Measurements from ENCODE around the gene SOX8.
A peak's percentile ranks its signal among the peaks of the same experiment; 100 is the strongest.

Gene SOX8

GRCh38 chr16:970386-970765 lies 11.2 kb upstream of the SOX8 start:
- Histone ChIP-seq H3K9me2 (replicated peaks; ENCODE audit: insufficient read depth, low read length) (no peaks in the 10 kb centered on the region), H3K27ac (ENCODE audit: low read length) (no peak overlapping the region), H3K4me3 (ENCODE audit: low read length) (peak overlapping the region; percentile 57), H3K27me3 (replicated peaks; ENCODE audit: insufficient read depth, low read length) (peaks cover 69% of the 10 kb centered on the region), H2AFZ (ENCODE audit: low read length) (peak overlapping the region; percentile 43), H3K4me2 (ENCODE audit: low read depth, low read length) (peak overlapping the region; percentile 56; the same call in 1 of the 2 replicates), H3K4me1 (ENCODE audit: low read length) (no peaks in the 10 kb centered on the region; the same call in 1 of the 2 replicates), H3K9ac (ENCODE audit: low read length) (peak overlapping the region; percentile 39; the same call in 1 of the 2 replicates), H3K36me3 (replicated peaks; ENCODE audit: insufficient read depth, low read length) (no peaks in the 10 kb centered on the region), H3K79me2 (ENCODE audit: low read length) (no peaks in the 10 kb centered on the region), H4K20me1 (ENCODE audit: insufficient read depth, low read length) (no peaks in the 10 kb centered on the region), H3F3A (ENCODE audit: insufficient read depth, low read length) (no peaks in the 10 kb centered on the region), H3K9me3 (replicated peaks; ENCODE audit: insufficient read depth, low read length) (no peaks in the 10 kb centered on the region)
- no peak for DNase-seq
- TF ChIP-seq EZH2phosphoT487 (IDR thresholded peaks at IDR 0.05; ENCODE audit: low read length) (no peak), EZH2 (optimal IDR thresholded peaks at IDR 0.05; ENCODE audit: low read depth, low read length) (no peak), CTCF (IDR thresholded peaks at IDR 0.05; ENCODE audit: low read length) (no peak)

- Histone ChIP-seq H3K4me2 (ENCODE audit: low read depth, low read length) (peak within 1 kb of the TSS; percentile 56), H3K9me2 (replicated peaks; ENCODE audit: insufficient read depth, low read length) (no peaks in the 10 kb centered on the region), H3K4me3 (ENCODE audit: low read length) (peak within 1 kb of the TSS; percentile 57), H3K9me3 (replicated peaks; ENCODE audit: insufficient read depth, low read length) (no peaks in the 10 kb centered on the region), H3F3A (ENCODE audit: insufficient read depth, low read length) (no peaks in the 10 kb centered on the region), H3K27ac (ENCODE audit: low read length) (no peak within 1 kb of the TSS), H3K36me3 (replicated peaks; ENCODE audit: insufficient read depth, low read length) (no peaks in the 10 kb centered on the region), H4K20me1 (ENCODE audit: insufficient read depth, low read length) (no peaks in the 10 kb centered on the region), H2AFZ (ENCODE audit: low read length) (peak within 1 kb of the TSS; percentile 43), H3K9ac (ENCODE audit: low read length) (peak within 1 kb of the TSS; percentile 39; the same call in 1 of the 2 replicates), H3K4me1 (ENCODE audit: low read length) (no peaks in the 10 kb centered on the region; the same call in 1 of the 2 replicates), H3K79me2 (ENCODE audit: low read length) (no peaks in the 10 kb centered on the region), H3K27me3 (replicated peaks; ENCODE audit: insufficient read depth, low read length) (peaks cover 69% of the 10 kb centered on the region)
- peak; percentile 74 for DNase-seq
- TF ChIP-seq EZH2phosphoT487 (IDR thresholded peaks at IDR 0.05; ENCODE audit: low read length) (no peak), CTCF (IDR thresholded peaks at IDR 0.05; ENCODE audit: low read length) (no peak), EZH2 (optimal IDR thresholded peaks at IDR 0.05; ENCODE audit: low read depth, low read length) (no peak)
Measured at GRCh38 chr16:970766-971581, 10.6 kb upstream of the SOX8 start, which contains the start of gene LMF1. TSS of gene LMF1 (minus strand) at chr16:970984. CDS start at chr16:970980, 4 bp downstream.

- TF ChIP-seq EZH2phosphoT487 (IDR thresholded peaks at IDR 0.05; ENCODE audit: low read length), result no peak
- TF ChIP-seq EZH2 (optimal IDR thresholded peaks at IDR 0.05; ENCODE audit: low read depth, low read length), result no peak
- TF ChIP-seq CTCF (IDR thresholded peaks at IDR 0.05; ENCODE audit: low read length), result no peak
- Histone ChIP-seq H3K9me2 (replicated peaks; ENCODE audit: insufficient read depth, low read length) (no peaks in the 10 kb centered on the region), H3K4me1 (ENCODE audit: low read length) (no peaks in the 10 kb centered on the region; the same call in 1 of the 2 replicates), H3K36me3 (replicated peaks; ENCODE audit: insufficient read depth, low read length) (no peaks in the 10 kb centered on the region), H2AFZ (ENCODE audit: low read length) (no peak overlapping the region), H3K4me3 (ENCODE audit: low read length) (no peak overlapping the region), H3K9me3 (replicated peaks; ENCODE audit: insufficient read depth, low read length) (no peaks in the 10 kb centered on the region), H4K20me1 (ENCODE audit: insufficient read depth, low read length) (no peaks in the 10 kb centered on the region), H3K4me2 (ENCODE audit: low read depth, low read length) (peak overlapping the region; percentile 56; the same call in 1 of the 2 replicates), H3K27ac (ENCODE audit: low read length) (no peak overlapping the region), H3K79me2 (ENCODE audit: low read length) (no peaks in the 10 kb centered on the region), H3K9ac (ENCODE audit: low read length) (no peak overlapping the region), H3F3A (ENCODE audit: insufficient read depth, low read length) (no peaks in the 10 kb centered on the region), H3K27me3 (replicated peaks; ENCODE audit: insufficient read depth, low read length) (peaks cover 69% of the 10 kb centered on the region)
- no peak for DNase-seq
Measured at GRCh38 chr16:971582-971905, 10.0 kb upstream of the SOX8 start.
